GM23338 (cell line): Measurements from ENCODE around the gene MEX3B.

ENCODE experiments used
- CREB1 ChIP-seq: fragments of 250-450 bp; sonication (Bioruptor Pico); IDR thresholded peaks from 2 replicates; pipeline ENCODE4 v1.5.0; 2020; ENCODE audit warnings: low read depth, mild to moderate bottlenecking, moderate library complexity
- CTCF ChIP-seq, 2 experiments: fragments of 200-600 bp in 1 of 2; sonication (generic) in 1 of 2; conservative IDR thresholded peaks; 2 replicates each; pipeline versions ENCODE4 v1.5.1 to v1.6.1; 2016 to 2017; ENCODE audit warnings: antibody characterized with exemption in 2 of 2, low read depth in 2 of 2, mild to moderate bottlenecking in 2 of 2, moderate library complexity in 1 of 2
- ETS1 ChIP-seq: IDR thresholded peaks from 2 replicates; pipeline ENCODE4 v1.6.1; 2016; ENCODE audit warnings: antibody characterized with exemption
- EZH2 ChIP-seq: fragments of 200-600 bp; sonication (generic); IDR thresholded peaks from one replicate; pipeline ENCODE4 v1.8.0; 2017; ENCODE audit warnings: antibody characterized with exemption, mild to moderate bottlenecking, low read depth; ENCODE audit not compliant: unreplicated experiment
- POLR2AphosphoS5 ChIP-seq: IDR thresholded peaks from 2 replicates; pipeline ENCODE4 v1.6.1; 2016; ENCODE audit warnings: antibody characterized with exemption, low read depth
- REST ChIP-seq: IDR thresholded peaks from one replicate; pipeline ENCODE4 v1.6.1; 2018; ENCODE audit warnings: antibody characterized with exemption; ENCODE audit not compliant: unreplicated experiment
- STAT1 ChIP-seq: IDR thresholded peaks from one replicate; pipeline ENCODE4 v1.6.1; 2016; ENCODE audit warnings: antibody characterized with exemption; ENCODE audit not compliant: unreplicated experiment
- ZNF114 ChIP-seq: fragments of 250-450 bp; sonication (Bioruptor Pico); IDR thresholded peaks from 2 replicates; pipeline ENCODE4 v1.5.0; 2020; ENCODE audit warnings: mild to moderate bottlenecking, moderate library complexity
- ZNF331 ChIP-seq: fragments of 250-450 bp; sonication (Bioruptor Pico); IDR thresholded peaks from 2 replicates; pipeline ENCODE4 v1.5.0; 2020; ENCODE audit warnings: low read depth, mild to moderate bottlenecking, moderate library complexity

- TF ChIP-seq EZH2 (no peak), CREB1 (no peak), ZNF114 (no peak), CTCF (conservative IDR thresholded peaks at IDR 0.05; ENCODE audit: low read depth in 2 of 2) (no peak), REST (no peak), STAT1 (no peak), POLR2AphosphoS5 (no peak), ZNF331 (no peak), ETS1 (no peak)
Observed at GRCh38 chr15:82093325-82093724, 47.5 kb upstream of the MEX3B start.
